HL-60 (cell line): ENCODE results near the gene DPP6.

Experiments
- DNase-seq, 2 experiments: peaks; one replicate each; pipeline ENCODE4 v3.0.0-alpha.2; 2010 to 2020; ENCODE audit warnings: low read depth in 1 of 2, low spot score in 1 of 2
- H3K27ac ChIP-seq: fragments of 250-450 bp; sonication (Bioruptor Pico); replicated peaks from 2 replicates; pipeline ENCODE4 v1.5.1; 2020; ENCODE audit warnings: mild to moderate bottlenecking, moderate library complexity
- H3K27me3 ChIP-seq: fragments of 250-450 bp; sonication (Bioruptor Pico); 2 replicates; pipeline ENCODE4 v1.5.1; 2021; ENCODE audit warnings: mild to moderate bottlenecking, moderate library complexity; ENCODE audit not compliant: insufficient read depth, poor library complexity, severe bottlenecking
- H3K4me3 ChIP-seq: replicated peaks from 2 replicates; pipeline ENCODE4 v1.5.1; 2011; ENCODE audit warnings: mild to moderate bottlenecking, control low read depth, low read length; ENCODE audit not compliant: insufficient read depth
- GABPA ChIP-seq: IDR thresholded peaks from 2 replicates; pipeline ENCODE4 v1.6.1; 2012; ENCODE audit warnings: low read depth
- POLR2AphosphoS5 ChIP-seq: IDR thresholded peaks from 2 replicates; pipeline ENCODE4 v1.6.1; 2012; ENCODE audit warnings: low read depth
- SPI1 ChIP-seq: IDR thresholded peaks from 2 replicates; pipeline ENCODE4 v1.6.1; 2012; ENCODE audit warnings: low read depth, mild to moderate bottlenecking, borderline replicate concordance
- TF ChIP-seq, protein P1 (sequence below): IDR thresholded peaks from one replicate; pipeline ENCODE4 v1.5.1; 2011; ENCODE audit warnings: low read length, control low read depth, inconsistent platforms; ENCODE audit not compliant: insufficient read depth
- TF ChIP-seq, protein P2 (sequence below): IDR thresholded peaks from 2 replicates; pipeline ENCODE4 v1.6.1; 2012; ENCODE audit warnings: low read depth; ENCODE audit not compliant: insufficient replicate concordance

The DPP6 gene

GRCh38 chr7:154867068-154867467 lies 814.9 kb downstream of the DPP6 start:
- DNase-seq = no peak
- Histone ChIP-seq H3K27ac (no peak overlapping the region), H3K4me3 (no peak overlapping the region), H3K27me3 (peaks cover 9% of the 10 kb centered on the region)
- TF ChIP-seq, protein P1, sequence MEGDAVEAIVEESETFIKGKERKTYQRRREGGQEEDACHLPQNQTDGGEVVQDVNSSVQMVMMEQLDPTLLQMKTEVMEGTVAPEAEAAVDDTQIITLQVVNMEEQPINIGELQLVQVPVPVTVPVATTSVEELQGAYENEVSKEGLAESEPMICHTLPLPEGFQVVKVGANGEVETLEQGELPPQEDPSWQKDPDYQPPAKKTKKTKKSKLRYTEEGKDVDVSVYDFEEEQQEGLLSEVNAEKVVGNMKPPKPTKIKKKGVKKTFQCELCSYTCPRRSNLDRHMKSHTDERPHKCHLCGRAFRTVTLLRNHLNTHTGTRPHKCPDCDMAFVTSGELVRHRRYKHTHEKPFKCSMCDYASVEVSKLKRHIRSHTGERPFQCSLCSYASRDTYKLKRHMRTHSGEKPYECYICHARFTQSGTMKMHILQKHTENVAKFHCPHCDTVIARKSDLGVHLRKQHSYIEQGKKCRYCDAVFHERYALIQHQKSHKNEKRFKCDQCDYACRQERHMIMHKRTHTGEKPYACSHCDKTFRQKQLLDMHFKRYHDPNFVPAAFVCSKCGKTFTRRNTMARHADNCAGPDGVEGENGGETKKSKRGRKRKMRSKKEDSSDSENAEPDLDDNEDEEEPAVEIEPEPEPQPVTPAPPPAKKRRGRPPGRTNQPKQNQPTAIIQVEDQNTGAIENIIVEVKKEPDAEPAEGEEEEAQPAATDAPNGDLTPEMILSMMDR = no peak
- no peak for TF ChIP-seq POLR2AphosphoS5
- TF ChIP-seq SPI1 = no peak

GRCh38 chr7:154868921-154869320 lies 816.7 kb downstream of the DPP6 start:
- Histone ChIP-seq H3K27me3 (peaks cover 9% of the 10 kb centered on the region), H3K4me3 (no peak overlapping the region), H3K27ac (no peak overlapping the region)
- TF ChIP-seq, protein P1 = no peak
- TF ChIP-seq GABPA (no peak), SPI1 (no peak), POLR2AphosphoS5 (no peak)
- TF ChIP-seq, protein P2, sequence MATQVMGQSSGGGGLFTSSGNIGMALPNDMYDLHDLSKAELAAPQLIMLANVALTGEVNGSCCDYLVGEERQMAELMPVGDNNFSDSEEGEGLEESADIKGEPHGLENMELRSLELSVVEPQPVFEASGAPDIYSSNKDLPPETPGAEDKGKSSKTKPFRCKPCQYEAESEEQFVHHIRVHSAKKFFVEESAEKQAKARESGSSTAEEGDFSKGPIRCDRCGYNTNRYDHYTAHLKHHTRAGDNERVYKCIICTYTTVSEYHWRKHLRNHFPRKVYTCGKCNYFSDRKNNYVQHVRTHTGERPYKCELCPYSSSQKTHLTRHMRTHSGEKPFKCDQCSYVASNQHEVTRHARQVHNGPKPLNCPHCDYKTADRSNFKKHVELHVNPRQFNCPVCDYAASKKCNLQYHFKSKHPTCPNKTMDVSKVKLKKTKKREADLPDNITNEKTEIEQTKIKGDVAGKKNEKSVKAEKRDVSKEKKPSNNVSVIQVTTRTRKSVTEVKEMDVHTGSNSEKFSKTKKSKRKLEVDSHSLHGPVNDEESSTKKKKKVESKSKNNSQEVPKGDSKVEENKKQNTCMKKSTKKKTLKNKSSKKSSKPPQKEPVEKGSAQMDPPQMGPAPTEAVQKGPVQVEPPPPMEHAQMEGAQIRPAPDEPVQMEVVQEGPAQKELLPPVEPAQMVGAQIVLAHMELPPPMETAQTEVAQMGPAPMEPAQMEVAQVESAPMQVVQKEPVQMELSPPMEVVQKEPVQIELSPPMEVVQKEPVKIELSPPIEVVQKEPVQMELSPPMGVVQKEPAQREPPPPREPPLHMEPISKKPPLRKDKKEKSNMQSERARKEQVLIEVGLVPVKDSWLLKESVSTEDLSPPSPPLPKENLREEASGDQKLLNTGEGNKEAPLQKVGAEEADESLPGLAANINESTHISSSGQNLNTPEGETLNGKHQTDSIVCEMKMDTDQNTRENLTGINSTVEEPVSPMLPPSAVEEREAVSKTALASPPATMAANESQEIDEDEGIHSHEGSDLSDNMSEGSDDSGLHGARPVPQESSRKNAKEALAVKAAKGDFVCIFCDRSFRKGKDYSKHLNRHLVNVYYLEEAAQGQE = no peak
- DNase-seq = no peak

- H3K27me3 ChIP-seq = peaks cover 9% of the 10 kb centered on the region
- no peak overlapping the region for H3K27ac ChIP-seq
- TF ChIP-seq SPI1 (no peak), POLR2AphosphoS5 (no peak), GABPA (no peak)
- TF ChIP-seq, protein P1 = no peak
- TF ChIP-seq, protein P2 = no peak
- DNase-seq = no peak
- H3K4me3 ChIP-seq = no peak overlapping the region
These were observed 817.2 kb downstream of the DPP6 start for GRCh38 chr7:154869436-154869835.

- no peak for TF ChIP-seq GABPA
- no peak for TF ChIP-seq POLR2AphosphoS5
- TF ChIP-seq, protein P1 = no peak
- TF ChIP-seq, protein P2 = no peak
- TF ChIP-seq SPI1 = no peak
- peaks cover 9% of the 10 kb centered on the region for H3K27me3 ChIP-seq
These were observed 819.3 kb downstream of the DPP6 start for GRCh38 chr7:154871507-154871906.

More at GRCh38 chr7:154871507-154871906, 819.3 kb downstream of the DPP6 start:
- no peak for DNase-seq
- H3K4me3 ChIP-seq = no peak overlapping the region
- no peak overlapping the region for H3K27ac ChIP-seq
